Panc1 (cell line): ENCODE data around the gene NUP153.

Experiments used
- POLR2AphosphoS5 ChIP-seq: IDR thresholded peaks from 2 replicates; pipeline ENCODE4 v1.6.1; 2012; ENCODE audit warnings: mild to moderate bottlenecking, low read depth, low read length, moderate library complexity
- SIN3A ChIP-seq: IDR thresholded peaks from 2 replicates; pipeline ENCODE4 v1.6.1; 2012; ENCODE audit warnings: low read depth, mild to moderate bottlenecking, low read length, moderate library complexity, borderline replicate concordance; ENCODE audit not compliant: insufficient read depth
- TCF7L2 ChIP-seq: IDR thresholded peaks from 2 replicates; pipeline ENCODE4 v1.6.1; 2011; ENCODE audit warnings: mild to moderate bottlenecking, low read depth, low read length, inconsistent platforms
- TF ChIP-seq, protein P1 (sequence below): fragments of 450-650 bp; IDR thresholded peaks from 2 replicates; pipeline ENCODE4 v1.5.1; 2017; ENCODE audit warnings: mild to moderate bottlenecking
- TF ChIP-seq, protein P2 (sequence below), 2 experiments: IDR thresholded peaks; 2 replicates each; pipeline ENCODE4 v1.6.1; 2011 to 2012; ENCODE audit warnings: low read depth in 2 of 2, control low read depth in 1 of 2, low read length in 1 of 2, mild to moderate bottlenecking in 1 of 2, moderate library complexity in 1 of 2; ENCODE audit not compliant: insufficient read depth in 1 of 2

DNA sequence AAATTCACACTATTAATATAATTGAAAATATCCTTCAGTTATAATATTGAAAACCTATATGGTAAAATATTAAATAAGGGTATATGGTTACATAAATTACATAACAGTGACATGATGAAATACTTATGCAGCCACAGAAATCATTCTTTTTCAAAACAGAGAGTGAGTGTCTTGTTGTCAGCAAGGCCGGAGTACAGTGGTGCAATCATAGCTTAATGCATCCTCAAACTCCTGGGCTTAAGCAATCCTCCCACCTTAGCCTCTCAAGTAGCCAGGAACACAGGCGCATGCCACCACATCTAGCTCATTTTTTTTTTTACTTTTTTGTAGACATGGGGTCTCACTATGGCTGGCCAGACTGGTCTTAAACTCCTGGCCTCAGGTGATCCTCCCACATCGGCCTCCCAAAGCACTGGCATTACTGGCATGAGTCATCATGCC is 66.2 kb downstream of the NUP153 start:
- TF ChIP-seq, protein P1, sequence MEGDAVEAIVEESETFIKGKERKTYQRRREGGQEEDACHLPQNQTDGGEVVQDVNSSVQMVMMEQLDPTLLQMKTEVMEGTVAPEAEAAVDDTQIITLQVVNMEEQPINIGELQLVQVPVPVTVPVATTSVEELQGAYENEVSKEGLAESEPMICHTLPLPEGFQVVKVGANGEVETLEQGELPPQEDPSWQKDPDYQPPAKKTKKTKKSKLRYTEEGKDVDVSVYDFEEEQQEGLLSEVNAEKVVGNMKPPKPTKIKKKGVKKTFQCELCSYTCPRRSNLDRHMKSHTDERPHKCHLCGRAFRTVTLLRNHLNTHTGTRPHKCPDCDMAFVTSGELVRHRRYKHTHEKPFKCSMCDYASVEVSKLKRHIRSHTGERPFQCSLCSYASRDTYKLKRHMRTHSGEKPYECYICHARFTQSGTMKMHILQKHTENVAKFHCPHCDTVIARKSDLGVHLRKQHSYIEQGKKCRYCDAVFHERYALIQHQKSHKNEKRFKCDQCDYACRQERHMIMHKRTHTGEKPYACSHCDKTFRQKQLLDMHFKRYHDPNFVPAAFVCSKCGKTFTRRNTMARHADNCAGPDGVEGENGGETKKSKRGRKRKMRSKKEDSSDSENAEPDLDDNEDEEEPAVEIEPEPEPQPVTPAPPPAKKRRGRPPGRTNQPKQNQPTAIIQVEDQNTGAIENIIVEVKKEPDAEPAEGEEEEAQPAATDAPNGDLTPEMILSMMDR, result no peak
- TF ChIP-seq POLR2AphosphoS5 (no peak), TCF7L2 (no peak), SIN3A (no peak)
- TF ChIP-seq, protein P2, sequence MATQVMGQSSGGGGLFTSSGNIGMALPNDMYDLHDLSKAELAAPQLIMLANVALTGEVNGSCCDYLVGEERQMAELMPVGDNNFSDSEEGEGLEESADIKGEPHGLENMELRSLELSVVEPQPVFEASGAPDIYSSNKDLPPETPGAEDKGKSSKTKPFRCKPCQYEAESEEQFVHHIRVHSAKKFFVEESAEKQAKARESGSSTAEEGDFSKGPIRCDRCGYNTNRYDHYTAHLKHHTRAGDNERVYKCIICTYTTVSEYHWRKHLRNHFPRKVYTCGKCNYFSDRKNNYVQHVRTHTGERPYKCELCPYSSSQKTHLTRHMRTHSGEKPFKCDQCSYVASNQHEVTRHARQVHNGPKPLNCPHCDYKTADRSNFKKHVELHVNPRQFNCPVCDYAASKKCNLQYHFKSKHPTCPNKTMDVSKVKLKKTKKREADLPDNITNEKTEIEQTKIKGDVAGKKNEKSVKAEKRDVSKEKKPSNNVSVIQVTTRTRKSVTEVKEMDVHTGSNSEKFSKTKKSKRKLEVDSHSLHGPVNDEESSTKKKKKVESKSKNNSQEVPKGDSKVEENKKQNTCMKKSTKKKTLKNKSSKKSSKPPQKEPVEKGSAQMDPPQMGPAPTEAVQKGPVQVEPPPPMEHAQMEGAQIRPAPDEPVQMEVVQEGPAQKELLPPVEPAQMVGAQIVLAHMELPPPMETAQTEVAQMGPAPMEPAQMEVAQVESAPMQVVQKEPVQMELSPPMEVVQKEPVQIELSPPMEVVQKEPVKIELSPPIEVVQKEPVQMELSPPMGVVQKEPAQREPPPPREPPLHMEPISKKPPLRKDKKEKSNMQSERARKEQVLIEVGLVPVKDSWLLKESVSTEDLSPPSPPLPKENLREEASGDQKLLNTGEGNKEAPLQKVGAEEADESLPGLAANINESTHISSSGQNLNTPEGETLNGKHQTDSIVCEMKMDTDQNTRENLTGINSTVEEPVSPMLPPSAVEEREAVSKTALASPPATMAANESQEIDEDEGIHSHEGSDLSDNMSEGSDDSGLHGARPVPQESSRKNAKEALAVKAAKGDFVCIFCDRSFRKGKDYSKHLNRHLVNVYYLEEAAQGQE (IDR thresholded peaks at IDR 0.05; ENCODE audit: insufficient read depth in 1 of 2, low read depth in 2 of 2, low read length in 1 of 2), result no peak
